Stimulated activated CD4-positive, alpha-beta T cell treated with anti-CD3 and anti-CD28 coated beads, Interleukin-1b, Interleukin-23, amount 100 ng/mL, for 4 hours (primary cell): ENCODE measurements around the gene IBTK.
"Not testable (repeated sequence)": the region's sequence is repeated elsewhere in the genome, so short reads cannot be mapped to it uniquely, and the experiment has no call there.

Experiments
- DNase-seq, 2 donors: peaks; one replicate each; pipeline ENCODE4 v3.0.0-alpha.2; 2020; ENCODE audit warnings: low read depth in 2 of 2

IBTK gene

DNA sequence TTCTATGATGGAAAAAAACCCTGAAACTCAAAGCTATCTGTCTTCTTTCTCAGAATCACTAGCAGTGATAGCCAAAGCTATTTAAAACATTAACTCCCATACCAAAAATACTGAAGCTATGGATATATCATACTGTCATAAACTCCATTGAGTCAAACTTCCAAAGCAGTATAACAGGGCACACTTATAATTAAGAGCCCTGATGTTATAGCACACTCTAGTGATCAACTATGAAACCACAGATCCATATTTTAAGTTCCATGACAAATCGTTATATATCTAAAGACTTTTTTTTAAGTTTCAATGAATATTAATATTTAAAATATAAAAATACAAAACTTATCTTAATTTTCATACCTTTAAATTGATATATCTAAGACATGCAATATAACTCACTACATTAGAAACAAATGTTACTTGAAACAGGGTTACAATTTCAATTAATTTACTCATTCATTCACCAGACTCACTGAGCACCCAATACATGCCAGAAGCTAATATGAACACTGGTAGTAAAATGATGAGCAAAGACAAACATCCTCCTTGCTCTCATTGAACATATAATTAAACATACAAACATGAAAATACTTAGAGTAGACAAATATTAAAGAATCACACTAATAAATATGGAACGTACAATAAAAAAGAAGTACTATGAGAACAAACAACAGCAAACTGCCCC lies 69.3 kb downstream of the IBTK start:
- no peak for DNase-seq

DNA sequence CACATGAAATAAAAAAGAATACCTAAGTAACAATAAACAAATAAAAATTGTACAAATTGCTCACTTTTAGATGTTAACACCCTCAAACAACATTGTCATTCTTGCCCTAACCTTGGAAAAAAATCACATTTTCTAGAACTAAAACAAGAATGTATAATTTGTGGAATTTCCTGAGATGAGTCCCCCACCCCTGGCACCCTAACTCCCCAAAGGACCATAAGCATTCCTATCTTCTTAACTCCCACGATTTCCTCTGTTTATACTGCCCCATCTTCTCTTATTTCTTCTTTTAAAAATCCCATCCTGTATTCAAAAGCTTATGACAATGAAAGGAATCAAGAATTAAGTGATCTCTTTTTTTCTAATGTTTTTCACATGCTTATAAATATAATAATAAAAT lies 70.9 kb downstream of the IBTK start:
- no peak for DNase-seq

DNA sequence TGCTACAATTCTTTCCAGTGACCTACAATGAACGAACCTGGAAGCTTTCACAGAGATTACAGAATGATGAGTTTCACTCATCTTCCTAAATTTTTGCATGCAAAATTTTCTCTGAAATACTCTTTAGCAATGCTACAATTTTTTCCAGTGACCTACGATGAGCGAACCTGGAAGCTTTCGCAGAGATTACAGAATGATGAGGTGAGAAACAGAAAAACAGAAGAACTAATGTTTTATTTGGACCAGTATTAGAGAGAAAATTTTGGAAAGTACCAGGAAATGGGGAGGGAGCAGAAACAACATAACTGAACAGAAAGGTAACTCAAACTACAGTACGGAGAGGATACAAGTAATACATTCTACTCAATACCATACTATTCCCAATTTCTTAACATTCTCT lies 75.0 kb downstream of the IBTK start:
- DNase-seq: no peak

DNA sequence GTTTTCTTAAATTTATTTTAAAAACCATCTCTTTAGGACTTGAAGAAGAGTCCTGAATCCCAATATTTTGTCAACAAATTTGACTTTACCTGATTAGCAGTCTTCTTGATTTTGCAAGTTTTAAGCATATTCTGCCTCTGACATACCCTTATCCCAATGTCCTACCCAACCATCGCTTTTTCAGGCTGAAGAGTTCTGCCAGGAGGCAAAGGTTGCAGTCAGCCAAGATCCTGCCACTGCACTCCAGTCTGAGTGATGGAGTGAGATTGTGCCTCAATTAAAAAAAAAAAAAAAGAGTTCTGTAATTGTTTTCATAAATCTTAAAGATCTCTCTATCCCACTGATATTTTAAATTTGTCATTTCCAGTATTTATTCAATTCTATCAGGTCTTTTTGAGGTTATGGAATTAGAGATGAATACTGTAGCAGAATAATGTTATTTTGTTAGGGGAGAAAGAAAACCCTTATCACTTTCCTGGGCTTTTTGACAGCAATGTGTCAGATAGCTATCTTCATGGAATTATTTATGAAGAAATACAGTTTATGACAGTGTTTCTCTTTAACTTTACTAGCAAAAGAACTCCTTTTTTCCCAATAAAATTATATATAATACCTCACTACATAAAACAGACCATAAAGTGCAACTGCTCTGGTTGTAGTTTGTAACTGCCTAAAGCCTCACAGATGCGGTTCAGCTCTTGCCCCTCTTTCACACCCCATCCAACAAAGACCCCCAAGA lies 78.2 kb downstream of the IBTK start:
- no peak for DNase-seq

DNA sequence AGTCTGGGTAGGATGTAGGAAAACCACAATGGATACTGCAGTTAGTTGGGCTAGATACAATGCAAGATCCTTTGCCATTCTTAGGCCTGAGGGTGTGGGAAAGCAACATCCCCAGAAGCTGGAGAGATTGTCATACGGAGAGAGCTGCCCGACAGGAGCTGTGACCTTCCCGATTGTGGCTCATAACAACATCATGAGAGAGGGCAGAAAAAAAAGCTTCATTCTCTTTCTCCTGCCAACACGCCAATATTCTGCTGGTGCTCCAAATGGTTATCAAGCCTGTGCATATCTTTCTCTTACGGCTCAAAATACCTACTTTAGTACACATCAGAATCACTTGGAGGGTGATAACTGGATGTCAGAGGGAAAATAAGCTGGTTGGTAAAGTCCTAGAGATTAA lies 81.1 kb downstream of the IBTK start:
- DNase-seq: no peak

GRCh38 chr6:82160255-82160990 lies 87.1 kb downstream of the IBTK start:
- no peak for DNase-seq

GRCh38 chr6:82152786-82153185 lies 94.8 kb downstream of the IBTK start:
- DNase-seq: not testable (repeated sequence)

DNA sequence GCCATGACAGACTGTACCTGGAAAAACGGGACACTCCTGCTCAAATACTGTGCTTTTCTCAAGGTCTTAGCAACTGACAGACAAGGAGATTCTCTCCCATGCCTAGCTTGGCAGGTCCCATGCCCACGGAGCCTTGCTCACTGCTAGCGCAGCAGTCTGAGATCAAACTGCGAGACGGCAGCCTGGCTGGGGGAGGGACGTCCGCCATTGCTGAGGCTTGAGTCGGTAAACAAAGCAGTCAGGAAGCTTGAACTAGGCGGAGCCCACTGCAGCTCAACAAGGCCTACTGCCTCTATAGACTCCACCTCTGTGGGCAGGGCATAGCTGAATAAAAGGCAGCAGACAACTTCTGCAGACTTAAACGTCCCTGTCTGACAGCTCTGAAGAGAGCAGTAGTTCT lies 96.4 kb downstream of the IBTK start:
- not testable (repeated sequence) for DNase-seq

- DNase-seq: no peak
Measured at GRCh38 chr6:82145926-82146452, 101.6 kb downstream of the IBTK start.

- no peak for DNase-seq
Measured at GRCh38 chr6:82144852-82145340, 102.6 kb downstream of the IBTK start.

GRCh38 chr6:82144007-82144851 lies 103.3 kb downstream of the IBTK start:
- no peak for DNase-seq

- no peak for DNase-seq
Measured at GRCh38 chr6:82143041-82143481, 104.5 kb downstream of the IBTK start.

DNA sequence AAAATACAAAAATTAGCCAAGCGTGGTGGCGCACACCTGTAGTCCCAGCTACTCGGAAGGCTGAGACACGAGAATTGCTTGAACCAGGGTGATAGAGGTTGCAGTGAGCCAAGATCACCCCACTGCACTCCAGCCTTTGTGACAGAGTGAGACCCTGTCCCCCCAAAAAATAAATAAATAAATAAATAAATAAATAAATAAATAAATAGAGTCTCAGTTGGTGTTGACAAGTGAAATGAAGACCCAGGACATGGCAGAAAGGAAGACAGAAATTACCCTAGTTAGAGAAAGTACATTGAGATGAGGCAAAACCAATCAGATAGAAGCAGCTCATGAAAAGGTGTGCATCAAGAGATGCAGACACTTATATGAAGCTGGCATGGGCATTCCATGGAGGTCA lies 105.0 kb downstream of the IBTK start:
- no peak for DNase-seq

- no peak for DNase-seq
Measured at GRCh38 chr6:82138075-82138791, 109.3 kb downstream of the IBTK start.

- DNase-seq: no peak
Measured at GRCh38 chr6:82131441-82131840, 116.1 kb downstream of the IBTK start.

DNA sequence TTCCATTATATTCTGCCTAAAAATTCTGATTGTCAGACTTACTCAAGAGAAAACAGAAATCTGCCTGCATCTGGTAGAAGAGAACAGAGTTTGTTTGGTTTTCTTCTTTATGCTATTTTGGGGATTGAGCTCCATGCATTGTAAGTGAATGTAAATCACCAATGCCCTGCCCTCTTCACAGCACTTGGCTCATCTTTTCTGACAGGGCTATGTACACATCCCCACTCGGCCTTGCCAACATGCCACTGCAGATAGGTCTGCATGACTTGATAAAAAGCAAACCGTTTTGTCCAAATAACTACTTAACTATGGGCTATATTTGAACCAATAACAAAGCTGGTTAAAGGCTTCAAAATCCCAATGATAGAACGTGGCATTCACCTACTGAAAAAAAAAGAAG lies 117.7 kb downstream of the IBTK start:
- DNase-seq: no peak

GRCh38 chr6:82128973-82129372 lies 118.6 kb downstream of the IBTK start:
- not testable (repeated sequence) for DNase-seq

- no peak for DNase-seq
Measured at GRCh38 chr6:82123632-82124031, 123.9 kb downstream of the IBTK start.
